Testis (tissue), 3 donors: Measurements from ENCODE around the gene CCR7. TPM values are rescaled to one million over a fixed set of nuclear protein-coding genes. Genes with fewer than 3 reads are reported as not detected.

Experiments used
- DNase-seq: peaks from one replicate; pipeline ENCODE4 v3.0.0-alpha.2; 2019
- H3K27ac ChIP-seq, 2 donors: fragments of 200-600 bp; sonication (generic); one replicate each; pipeline ENCODE4 v1.5.1; 2019
- H3K27me3 ChIP-seq: fragments of 200-600 bp; sonication (generic); one replicate; pipeline ENCODE4 v1.5.1; 2019
- H3K36me3 ChIP-seq: fragments of 200-600 bp; sonication (generic); one replicate; pipeline ENCODE4 v1.5.1; 2017; ENCODE audit warnings: low read depth; ENCODE audit errors: missing control alignments
- H3K4me1 ChIP-seq: fragments of 200-600 bp; sonication (generic); one replicate; pipeline ENCODE4 v1.5.1; 2019
- H3K4me3 ChIP-seq, 2 donors: fragments of 200-600 bp; sonication (generic); one replicate each; pipeline ENCODE4 v1.5.1; 2017 to 2019
- H3K9me3 ChIP-seq: fragments of 200-600 bp; sonication (generic); one replicate; pipeline ENCODE4 v1.5.1; 2017
- POLR2A ChIP-seq: fragments of 450-650 bp; IDR thresholded peaks from one replicate; pipeline ENCODE4 v1.6.1; 2017; ENCODE audit warnings: antibody characterized with exemption, mild to moderate bottlenecking, moderate library complexity
- WGBS, 2 donors: methylation state at CpG; one replicate each; pipeline ENCODE4 v1.1.5; 2018; 5-methylcytosine and 5-hydroxymethylcytosine counted together
- intact Hi-C: fragments of 100-400 bp; cut with DNase I; formaldehyde crosslinking; loops from one replicate; pipeline ENCODE4 v1.15.1; 2023; ENCODE audit warnings: low total_unique reads
- polyA plus RNA-seq: library from polyadenylated mRNA; stranded (reverse); fragments of 350-450 nt; fragmentation: Illumina TruSeq; extraction: RNeasy Lipid Tissue Mini Kit (QIAGEN cat#74804); gene quantifications from one replicate; pipeline ENCODE4 v1.2.3, GENCODE V29; 2014; ENCODE audit warnings: low read depth, low replicate concordance; ENCODE audit not compliant: insufficient read depth
- total RNA-seq, 2 donors: library from RNA; depleted of rRNA; stranded (reverse); fragments of >200 nt; gene quantifications; one replicate each; pipeline ENCODE4 v1.2.3, GENCODE V29; 2016
- TF ChIP-seq, protein P1 (sequence below), 3 experiments: fragments of 450-650 bp in 2 of 3; fragments of 200-600 bp in 1 of 3; sonication (generic) in 1 of 3; IDR thresholded peaks; one replicate each; pipeline ENCODE4 v1.5.1; 2016 to 2019; ENCODE audit warnings: antibody characterized with exemption in 3 of 3, mild to moderate bottlenecking in 2 of 3, moderate library complexity in 1 of 3

CCR7 gene
- total and polyA plus RNA-seq, 3 donors from 2014 or later, result 0.87 to 1.5 (median 1.3) TPM

DNA sequence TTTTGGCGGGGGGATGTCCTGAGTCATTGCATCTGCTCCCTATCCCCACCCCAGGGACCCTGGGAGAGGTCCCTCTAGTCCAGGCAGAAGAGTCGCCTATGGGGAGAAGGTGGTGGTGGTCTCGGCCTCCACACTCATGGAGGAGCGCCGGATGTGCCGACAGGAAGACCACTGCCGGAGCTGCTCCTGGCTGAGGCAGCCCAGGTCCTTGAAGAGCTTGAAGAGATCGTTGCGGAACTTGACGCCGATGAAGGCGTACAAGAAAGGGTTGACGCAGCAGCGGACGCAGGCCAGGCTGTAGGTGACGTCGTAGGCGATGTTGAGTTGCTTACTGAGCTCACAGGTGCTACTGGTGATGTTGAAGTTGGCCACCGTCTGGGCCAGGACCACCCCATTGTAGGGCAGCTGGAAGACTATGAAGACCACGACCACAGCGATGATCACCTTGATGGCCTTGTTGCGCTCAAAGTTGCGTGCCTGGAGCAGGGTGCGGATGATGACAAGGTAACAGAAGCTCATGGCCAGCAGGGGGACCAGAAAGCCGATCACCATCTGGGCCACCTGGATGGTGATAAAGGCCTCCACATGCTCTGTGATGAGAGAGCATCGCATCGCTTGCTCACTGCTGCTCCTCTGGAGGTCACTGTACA lies 10.5 kb downstream of the CCR7 start:
- intact Hi-C loops, result loop anchor here (5.0 kb wide), 1 partner anchor 112 kb away; the partner anchor contains the start of gene IGFBP4
- Histone ChIP-seq H3K27ac (peak overlapping the region; percentile 71 to 78), H3K9me3 (no peaks in the 10 kb centered on the region), H3K27me3 (no peaks in the 10 kb centered on the region), H3K4me3 (no peak overlapping the region), H3K36me3 (no peaks in the 10 kb centered on the region), H3K4me1 (peaks cover 82% of the 10 kb centered on the region)
- TF ChIP-seq, protein P1, sequence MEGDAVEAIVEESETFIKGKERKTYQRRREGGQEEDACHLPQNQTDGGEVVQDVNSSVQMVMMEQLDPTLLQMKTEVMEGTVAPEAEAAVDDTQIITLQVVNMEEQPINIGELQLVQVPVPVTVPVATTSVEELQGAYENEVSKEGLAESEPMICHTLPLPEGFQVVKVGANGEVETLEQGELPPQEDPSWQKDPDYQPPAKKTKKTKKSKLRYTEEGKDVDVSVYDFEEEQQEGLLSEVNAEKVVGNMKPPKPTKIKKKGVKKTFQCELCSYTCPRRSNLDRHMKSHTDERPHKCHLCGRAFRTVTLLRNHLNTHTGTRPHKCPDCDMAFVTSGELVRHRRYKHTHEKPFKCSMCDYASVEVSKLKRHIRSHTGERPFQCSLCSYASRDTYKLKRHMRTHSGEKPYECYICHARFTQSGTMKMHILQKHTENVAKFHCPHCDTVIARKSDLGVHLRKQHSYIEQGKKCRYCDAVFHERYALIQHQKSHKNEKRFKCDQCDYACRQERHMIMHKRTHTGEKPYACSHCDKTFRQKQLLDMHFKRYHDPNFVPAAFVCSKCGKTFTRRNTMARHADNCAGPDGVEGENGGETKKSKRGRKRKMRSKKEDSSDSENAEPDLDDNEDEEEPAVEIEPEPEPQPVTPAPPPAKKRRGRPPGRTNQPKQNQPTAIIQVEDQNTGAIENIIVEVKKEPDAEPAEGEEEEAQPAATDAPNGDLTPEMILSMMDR (IDR thresholded peaks at IDR 0.05), result peak in 1 of 3 experiments; percentile 7
- TF ChIP-seq POLR2A, result no peak
- 95 to 98% methylated on average over 25 to 27 of the region's 27 CpGs for WGBS, 2 donors
- DNase-seq, result no peak

DNA sequence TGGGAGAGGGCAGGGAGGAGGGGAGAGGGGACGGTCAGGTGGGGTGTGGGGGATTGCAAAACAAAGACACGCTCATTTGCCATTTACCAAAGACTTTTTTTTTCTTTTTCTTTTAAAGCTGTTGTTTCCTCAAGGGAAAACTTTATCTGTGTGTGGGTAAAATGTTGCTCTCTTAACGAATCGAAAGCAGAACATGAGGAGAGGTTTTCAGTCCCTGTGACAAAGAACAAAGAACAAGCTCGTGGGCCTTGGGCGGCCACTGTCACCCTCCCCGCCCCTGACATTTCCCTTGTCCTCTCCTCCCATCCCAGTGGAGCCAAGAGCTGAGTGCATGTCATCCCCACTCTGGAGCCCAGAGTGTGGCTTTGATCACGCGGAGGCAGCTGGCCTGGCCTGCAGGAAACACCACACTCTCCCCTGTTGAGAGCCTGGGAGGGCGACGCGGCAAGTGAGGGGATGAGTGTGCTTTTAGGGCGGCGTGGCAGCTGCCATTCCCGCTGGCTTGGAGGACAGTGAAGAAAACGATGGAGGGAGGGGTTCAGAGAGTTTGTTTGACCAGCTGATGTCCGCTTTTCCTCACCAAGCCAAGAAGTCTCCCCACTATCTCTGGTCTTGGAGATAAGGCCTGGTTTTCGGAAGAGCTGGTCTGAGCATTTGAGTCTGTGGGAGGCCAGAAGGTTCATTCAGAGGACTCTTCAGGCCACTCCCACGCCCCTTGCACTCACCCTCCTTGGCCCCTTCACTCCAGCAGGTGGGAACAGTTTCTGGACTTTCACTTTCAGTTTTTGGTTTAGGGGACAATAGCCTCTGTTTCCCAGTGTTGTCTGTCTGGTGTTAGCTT lies 11.4 kb downstream of the CCR7 start:
- Histone ChIP-seq H3K27me3 (no peaks in the 10 kb centered on the region), H3K4me3 (no peak overlapping the region), H3K4me1 (peaks cover 85% of the 10 kb centered on the region), H3K36me3 (no peaks in the 10 kb centered on the region), H3K27ac (peak overlapping the region; percentile 71 to 78), H3K9me3 (no peaks in the 10 kb centered on the region)
- DNase-seq, result peak; percentile 89
- no peak for TF ChIP-seq POLR2A
- TF ChIP-seq, protein P1 (IDR thresholded peaks at IDR 0.05), result no peak
- intact Hi-C loops, result no loop called here
- 28 to 40% methylated on average over 16 to 19 of the region's 19 CpGs for WGBS, 2 donors

DNA sequence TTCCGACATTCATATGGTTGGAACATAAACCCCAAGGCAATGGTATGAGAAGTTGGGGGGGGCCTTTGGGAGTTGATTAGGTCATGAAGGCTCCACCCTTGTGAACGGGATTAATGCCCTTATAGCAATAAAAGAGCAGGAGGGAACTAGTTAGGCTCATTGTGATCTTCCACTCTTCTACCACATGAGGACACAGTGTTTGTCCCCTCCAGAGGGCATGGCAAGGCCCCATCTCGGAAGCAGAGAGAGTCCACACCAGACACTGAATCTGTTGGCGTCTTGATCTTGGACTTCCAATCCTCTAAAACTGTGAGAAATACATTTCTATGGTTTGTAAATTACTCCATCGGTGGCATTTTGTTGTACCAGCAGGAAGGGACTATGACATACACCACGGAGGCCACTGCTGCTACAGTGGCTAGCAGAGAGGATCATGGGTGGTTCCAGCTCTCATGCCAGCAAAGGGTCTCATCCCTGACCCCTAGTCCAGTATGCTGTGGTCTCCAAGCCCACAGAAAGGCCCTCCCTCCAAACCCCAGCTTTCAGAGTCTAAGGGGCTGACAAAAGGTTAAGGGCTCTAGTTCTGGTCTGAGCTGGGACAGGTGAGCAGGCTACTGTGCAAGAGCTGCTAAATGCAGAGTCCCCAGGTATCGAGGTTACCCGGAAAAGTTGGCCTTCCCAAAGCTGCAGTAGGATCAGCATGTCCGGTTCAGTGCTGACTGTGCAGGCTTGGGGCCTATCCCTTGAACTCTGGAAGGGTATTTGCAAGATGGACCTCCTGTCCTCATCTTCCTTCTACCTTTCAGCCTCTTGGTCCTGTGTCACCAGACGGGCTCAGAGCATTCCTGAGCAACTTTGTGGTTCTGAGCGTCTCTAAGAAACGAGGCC lies 12.2 kb downstream of the CCR7 start:
- peaks cover 79% of the 10 kb centered on the region for H3K4me1 ChIP-seq
- no peaks in the 10 kb centered on the region for H3K27me3 ChIP-seq
- H3K27ac ChIP-seq, result peak overlapping the region; percentile 71 to 78
- no peaks in the 10 kb centered on the region for H3K9me3 ChIP-seq
- no peak for DNase-seq
- no peaks in the 10 kb centered on the region for H3K36me3 ChIP-seq
- no peak overlapping the region for H3K4me3 ChIP-seq
- WGBS, 2 donors, result 69 to 71% methylated on average over 12 of the region's 12 CpGs
- TF ChIP-seq, protein P1 (IDR thresholded peaks at IDR 0.05), result no peak
- no peak for TF ChIP-seq POLR2A
- intact Hi-C loops, result no loop called here

DNA sequence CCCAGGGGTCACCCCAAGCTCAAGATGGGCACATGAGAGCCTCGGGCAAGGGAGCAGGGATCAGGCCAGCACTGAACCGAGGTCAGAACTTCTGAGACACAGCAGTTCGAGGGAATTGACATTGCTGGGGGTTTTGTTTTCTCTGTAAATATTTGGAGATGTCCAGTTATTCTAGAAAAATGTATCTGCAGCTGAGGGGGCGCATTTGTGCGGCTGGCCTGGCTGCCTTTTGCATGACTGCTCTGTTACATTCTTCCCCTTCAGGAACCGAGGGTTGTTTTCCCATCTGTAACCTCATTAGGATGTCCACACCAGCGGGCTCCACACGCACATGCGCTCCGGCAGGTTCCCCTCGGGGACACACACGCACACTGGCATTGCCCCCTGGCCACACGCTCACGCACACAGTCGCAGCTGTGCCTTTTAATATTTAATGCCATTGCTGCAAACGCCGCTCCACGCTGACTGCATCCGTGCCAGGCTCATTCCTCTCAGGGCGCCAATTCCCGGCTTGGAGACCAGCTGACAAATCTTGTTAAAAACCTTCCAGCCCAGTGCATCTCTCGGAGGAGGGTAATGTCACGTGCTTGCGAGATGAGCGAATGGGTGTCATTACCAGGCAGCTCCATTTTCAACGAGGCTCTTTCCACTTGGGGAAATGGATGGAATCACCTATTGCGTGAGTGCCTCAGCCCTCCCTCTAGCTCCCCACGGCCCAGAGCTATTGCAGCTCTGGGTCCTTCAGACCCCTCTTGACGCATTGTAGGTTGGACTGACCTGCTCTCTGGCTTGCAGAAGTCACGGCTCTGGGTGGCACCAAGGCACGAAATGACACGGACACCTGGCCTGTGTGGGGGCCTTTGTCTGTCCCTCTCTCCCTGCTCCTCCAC lies 13.1 kb downstream of the CCR7 start:
- TF ChIP-seq POLR2A, result no peak
- intact Hi-C loops, result no loop called here
- Histone ChIP-seq H3K27me3 (no peaks in the 10 kb centered on the region), H3K4me1 (peaks cover 72% of the 10 kb centered on the region), H3K9me3 (no peaks in the 10 kb centered on the region), H3K36me3 (no peaks in the 10 kb centered on the region), H3K4me3 (no peak overlapping the region), H3K27ac (peak overlapping the region; percentile 67 to 71)
- DNase-seq, result peak; percentile 46
- 57 to 69% methylated on average over 26 to 32 of the region's 32 CpGs for WGBS, 2 donors
